Measurements from ENCODE around the gene SYTL5. TPM values are rescaled to one million over a fixed set of nuclear protein-coding genes. Genes with fewer than 3 reads are reported as not detected.

The SYTL5 gene
- polyA plus RNA-seq, 2 of the 4 experiments (the other 2 are of a cell fraction), result 0.79 to 1.1 TPM

DNA sequence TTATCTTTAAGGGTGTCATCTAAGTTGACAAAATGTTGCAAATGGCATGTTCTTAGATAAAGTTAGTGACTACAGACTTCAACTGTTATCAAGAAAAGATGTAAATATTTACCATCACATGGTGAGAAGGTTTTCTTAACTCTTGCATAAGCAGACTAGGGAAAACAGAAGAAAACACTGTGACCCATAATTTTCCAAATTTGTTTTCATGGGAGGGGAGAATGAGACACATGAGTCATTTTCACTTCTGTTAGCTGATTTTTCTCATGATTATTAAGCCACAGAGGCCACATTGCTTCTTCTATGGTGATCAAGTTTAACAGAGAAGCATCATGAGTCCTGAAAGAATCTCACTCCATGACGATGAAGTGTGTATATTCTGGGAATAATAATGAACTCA, 30.2 kb upstream of the SYTL5 start:
- Histone ChIP-seq H3K9me3 (no peaks in the 10 kb centered on the region), H3K4me1 (no peaks in the 10 kb centered on the region), H3K4me3 (no peak overlapping the region), H3K4me2 (no peak overlapping the region), H3K27ac (no peak overlapping the region)
- ChIA-PET CTCF (interaction anchor here (0.7 kb wide), 1 partner anchor 466 kb away, joined by 3 read pairs; no protein-coding TSS in a partner anchor), POLR2A (no interaction called here)
- WGBS (ENCODE audit: missing lambda C conversion rate), result 50% methylated on average over 1 of the region's 1 CpG
- TF ChIP-seq NFE2L2 (conservative IDR thresholded peaks at IDR 0.05; ENCODE audit: low read length) (no peak), BHLHE40 (IDR thresholded peaks at IDR 0.05; ENCODE audit: low read depth, low read length) (no peak), KDM5A (IDR thresholded peaks at IDR 0.05) (no peak), MAFK (IDR thresholded peaks at IDR 0.05; ENCODE audit: partially characterized antibody) (no peak), POLR2A (IDR thresholded peaks at IDR 0.05; ENCODE audit: low read length) (no peak), ZSCAN20 (CRISPR knock-in tag; IDR thresholded peaks at IDR 0.05) (no peak), CBX8 (IDR thresholded peaks at IDR 0.05) (no peak), HOXB13 (CRISPR knock-in tag; IDR thresholded peaks at IDR 0.05; ENCODE audit: low read depth) (no peak), RCOR1 (IDR thresholded peaks at IDR 0.05; ENCODE audit: low read depth, low read length) (no peak), TFCP2L1 (CRISPR knock-in tag; IDR thresholded peaks at IDR 0.05) (no peak), JUN (IDR thresholded peaks at IDR 0.05) (no peak), CEBPB (IDR thresholded peaks at IDR 0.05) (no peak), MAZ (IDR thresholded peaks at IDR 0.05; ENCODE audit: borderline replicate concordance, low read depth, low read length) (no peak), PHF8 (IDR thresholded peaks at IDR 0.05; ENCODE audit: borderline replicate concordance, low read depth) (no peak), EHMT2 (IDR thresholded peaks at IDR 0.05; ENCODE audit: low read depth) (no peak), RAD21 (conservative IDR thresholded peaks at IDR 0.05 in 1 of 2, IDR thresholded peaks at IDR 0.05 in 1 of 2) (no peak)
- TF ChIP-seq, protein P1, sequence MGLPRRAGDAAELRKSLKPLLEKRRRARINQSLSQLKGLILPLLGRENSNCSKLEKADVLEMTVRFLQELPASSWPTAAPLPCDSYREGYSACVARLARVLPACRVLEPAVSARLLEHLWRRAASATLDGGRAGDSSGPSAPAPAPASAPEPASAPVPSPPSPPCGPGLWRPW (IDR thresholded peaks at IDR 0.05), result no peak
- TF ChIP-seq, protein P2, sequence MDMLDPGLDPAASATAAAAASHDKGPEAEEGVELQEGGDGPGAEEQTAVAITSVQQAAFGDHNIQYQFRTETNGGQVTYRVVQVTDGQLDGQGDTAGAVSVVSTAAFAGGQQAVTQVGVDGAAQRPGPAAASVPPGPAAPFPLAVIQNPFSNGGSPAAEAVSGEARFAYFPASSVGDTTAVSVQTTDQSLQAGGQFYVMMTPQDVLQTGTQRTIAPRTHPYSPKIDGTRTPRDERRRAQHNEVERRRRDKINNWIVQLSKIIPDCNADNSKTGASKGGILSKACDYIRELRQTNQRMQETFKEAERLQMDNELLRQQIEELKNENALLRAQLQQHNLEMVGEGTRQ (IDR thresholded peaks at IDR 0.05), result no peak
- TF ChIP-seq, protein P3, sequence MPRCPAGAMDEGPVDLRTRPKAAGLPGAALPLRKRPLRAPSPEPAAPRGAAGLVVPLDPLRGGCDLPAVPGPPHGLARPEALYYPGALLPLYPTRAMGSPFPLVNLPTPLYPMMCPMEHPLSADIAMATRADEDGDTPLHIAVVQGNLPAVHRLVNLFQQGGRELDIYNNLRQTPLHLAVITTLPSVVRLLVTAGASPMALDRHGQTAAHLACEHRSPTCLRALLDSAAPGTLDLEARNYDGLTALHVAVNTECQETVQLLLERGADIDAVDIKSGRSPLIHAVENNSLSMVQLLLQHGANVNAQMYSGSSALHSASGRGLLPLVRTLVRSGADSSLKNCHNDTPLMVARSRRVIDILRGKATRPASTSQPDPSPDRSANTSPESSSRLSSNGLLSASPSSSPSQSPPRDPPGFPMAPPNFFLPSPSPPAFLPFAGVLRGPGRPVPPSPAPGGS (IDR thresholded peaks at IDR 0.05), result no peak
- DNase-seq (ENCODE audit: low read depth in 1 of 2, low spot score in 1 of 2) (no peak), FAIRE-seq (no peak), ATAC-seq (no peak)

DNA sequence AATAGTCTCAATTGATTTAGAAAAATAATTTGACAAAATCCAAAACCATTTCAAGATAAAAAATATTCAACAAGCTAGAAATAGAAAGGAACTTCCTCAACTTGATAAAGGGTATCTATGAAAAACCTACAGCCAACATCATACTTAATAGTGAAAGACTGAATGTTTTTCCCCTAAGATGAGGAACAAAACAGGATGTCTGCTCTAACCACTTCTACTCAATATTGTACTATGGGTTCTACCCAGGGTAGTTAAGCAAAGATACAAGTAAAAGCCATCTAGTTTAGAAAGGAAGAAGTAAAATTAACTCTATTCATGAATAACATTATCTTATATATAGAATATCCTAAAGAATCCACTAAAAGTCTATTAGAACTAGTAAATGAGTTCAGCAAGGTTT, 21.5 kb upstream of the SYTL5 start:
- FAIRE-seq (no peak), DNase-seq (ENCODE audit: low read depth in 1 of 2, low spot score in 1 of 2) (no peak), ATAC-seq (no peak)
- no peaks in the 10 kb centered on the region for H3K9me3 ChIP-seq
- H3K4me1 ChIP-seq, result no peaks in the 10 kb centered on the region
- TF ChIP-seq, protein P4, sequence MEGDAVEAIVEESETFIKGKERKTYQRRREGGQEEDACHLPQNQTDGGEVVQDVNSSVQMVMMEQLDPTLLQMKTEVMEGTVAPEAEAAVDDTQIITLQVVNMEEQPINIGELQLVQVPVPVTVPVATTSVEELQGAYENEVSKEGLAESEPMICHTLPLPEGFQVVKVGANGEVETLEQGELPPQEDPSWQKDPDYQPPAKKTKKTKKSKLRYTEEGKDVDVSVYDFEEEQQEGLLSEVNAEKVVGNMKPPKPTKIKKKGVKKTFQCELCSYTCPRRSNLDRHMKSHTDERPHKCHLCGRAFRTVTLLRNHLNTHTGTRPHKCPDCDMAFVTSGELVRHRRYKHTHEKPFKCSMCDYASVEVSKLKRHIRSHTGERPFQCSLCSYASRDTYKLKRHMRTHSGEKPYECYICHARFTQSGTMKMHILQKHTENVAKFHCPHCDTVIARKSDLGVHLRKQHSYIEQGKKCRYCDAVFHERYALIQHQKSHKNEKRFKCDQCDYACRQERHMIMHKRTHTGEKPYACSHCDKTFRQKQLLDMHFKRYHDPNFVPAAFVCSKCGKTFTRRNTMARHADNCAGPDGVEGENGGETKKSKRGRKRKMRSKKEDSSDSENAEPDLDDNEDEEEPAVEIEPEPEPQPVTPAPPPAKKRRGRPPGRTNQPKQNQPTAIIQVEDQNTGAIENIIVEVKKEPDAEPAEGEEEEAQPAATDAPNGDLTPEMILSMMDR (IDR thresholded peaks at IDR 0.05), result no peak
- TF ChIP-seq JUN (IDR thresholded peaks at IDR 0.05) (no peak), CHD2 (IDR thresholded peaks at IDR 0.05; ENCODE audit: low read length, partially characterized antibody) (no peak), HDAC2 (IDR thresholded peaks at IDR 0.05) (no peak), MAZ (IDR thresholded peaks at IDR 0.05; ENCODE audit: borderline replicate concordance, low read depth, low read length) (no peak), RFX5 (IDR thresholded peaks at IDR 0.05) (no peak)
- CTCF ChIA-PET, result no interaction called here
- no peak overlapping the region for H3K27ac ChIP-seq
- POLR2A ChIA-PET, result no interaction called here
- H3K4me3 ChIP-seq, result no peak overlapping the region
- H3K4me2 ChIP-seq, result no peak overlapping the region

DNA sequence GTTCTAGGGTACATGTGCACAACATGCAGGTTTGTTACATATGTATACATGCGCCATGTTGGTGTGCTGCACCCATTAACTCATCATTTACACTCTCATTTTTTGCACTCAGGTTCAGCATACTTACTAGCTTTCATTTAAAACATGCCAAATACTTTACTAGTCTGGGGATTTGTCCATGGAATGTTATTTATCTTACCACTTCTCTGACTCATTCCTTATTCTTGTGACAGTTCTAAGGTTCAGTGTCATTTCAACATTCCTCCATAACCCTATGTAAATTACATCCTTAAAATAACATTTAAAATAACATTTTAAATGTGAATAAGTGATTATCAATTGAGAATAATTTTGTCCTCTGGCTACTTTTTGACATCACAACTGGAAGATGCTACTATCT, 19.5 kb upstream of the SYTL5 start:
- no peak for ATAC-seq
- CTCF ChIA-PET, result no interaction called here
- WGBS (ENCODE audit: missing lambda C conversion rate), result 45% methylated on average over 1 of the region's 1 CpG
- TF ChIP-seq KDM1A (IDR thresholded peaks at IDR 0.05; ENCODE audit: low read depth) (no peak), HOXB5 (CRISPR knock-in tag; IDR thresholded peaks at IDR 0.05) (no peak), CHD2 (IDR thresholded peaks at IDR 0.05; ENCODE audit: low read length, partially characterized antibody) (no peak), ZNF302 (CRISPR knock-in tag; IDR thresholded peaks at IDR 0.05) (no peak), MAZ (IDR thresholded peaks at IDR 0.05; ENCODE audit: borderline replicate concordance, low read depth, low read length) (no peak), CBX2 (IDR thresholded peaks at IDR 0.05; ENCODE audit: borderline replicate concordance, low read depth) (no peak), FOSL2 (IDR thresholded peaks at IDR 0.05) (no peak), FOSL2 (CRISPR knock-in tag; IDR thresholded peaks at IDR 0.05) (no peak), POLR2AphosphoS2 (conservative IDR thresholded peaks at IDR 0.05; ENCODE audit: low read length) (no peak), ESRRA (IDR thresholded peaks at IDR 0.05; ENCODE audit: borderline replicate concordance, low read length) (no peak), POLR2A (IDR thresholded peaks at IDR 0.05; ENCODE audit: low read length) (no peak), HDAC2 (IDR thresholded peaks at IDR 0.05) (no peak)
- TF ChIP-seq, protein P3 (IDR thresholded peaks at IDR 0.05), result no peak

More for the DNA sequence above, 19.5 kb upstream of the SYTL5 start:
- no peaks in the 10 kb centered on the region for H3K4me1 ChIP-seq
- POLR2A ChIA-PET, result no interaction called here
- H3K27ac ChIP-seq, result no peak overlapping the region
- H3K9me3 ChIP-seq, result no peaks in the 10 kb centered on the region
- H3K4me2 ChIP-seq, result no peak overlapping the region
- FAIRE-seq (no peak), DNase-seq (ENCODE audit: low read depth in 1 of 2, low spot score in 1 of 2) (no peak)
- H3K4me3 ChIP-seq, result no peak overlapping the region

All from A549 (cell line).